Measurements from ENCODE around the gene PCSK5. TPM values are rescaled to one million over a fixed set of nuclear protein-coding genes. Genes with fewer than 3 reads are reported as not detected.
"Not testable (repeated sequence)": the region's sequence is repeated elsewhere in the genome, so short reads cannot be mapped to it uniquely, and the experiment has no call there.

Gene PCSK5
- polyA plus RNA-seq, 1 experiment, result 0.74 TPM

DNA sequence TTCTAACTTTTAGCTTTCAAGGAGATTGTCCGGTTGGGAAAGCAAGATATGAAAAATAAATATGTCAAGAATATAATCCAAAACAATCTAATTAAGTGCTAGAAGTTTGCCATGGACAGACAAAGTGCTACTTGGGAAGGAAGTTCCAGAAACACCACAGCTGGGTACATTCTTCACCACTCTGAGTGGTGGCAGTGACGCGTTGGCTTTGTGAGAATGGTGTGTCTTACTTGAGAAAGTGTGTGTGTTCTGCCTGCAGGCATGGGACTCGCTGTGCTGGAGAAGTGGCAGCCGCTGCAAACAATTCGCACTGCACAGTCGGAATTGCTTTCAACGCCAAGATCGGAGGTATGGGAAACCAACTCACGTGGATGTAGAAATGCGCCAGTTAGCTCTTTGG is 177.2 kb downstream of the PCSK5 start:
- TF ChIP-seq, protein P1, sequence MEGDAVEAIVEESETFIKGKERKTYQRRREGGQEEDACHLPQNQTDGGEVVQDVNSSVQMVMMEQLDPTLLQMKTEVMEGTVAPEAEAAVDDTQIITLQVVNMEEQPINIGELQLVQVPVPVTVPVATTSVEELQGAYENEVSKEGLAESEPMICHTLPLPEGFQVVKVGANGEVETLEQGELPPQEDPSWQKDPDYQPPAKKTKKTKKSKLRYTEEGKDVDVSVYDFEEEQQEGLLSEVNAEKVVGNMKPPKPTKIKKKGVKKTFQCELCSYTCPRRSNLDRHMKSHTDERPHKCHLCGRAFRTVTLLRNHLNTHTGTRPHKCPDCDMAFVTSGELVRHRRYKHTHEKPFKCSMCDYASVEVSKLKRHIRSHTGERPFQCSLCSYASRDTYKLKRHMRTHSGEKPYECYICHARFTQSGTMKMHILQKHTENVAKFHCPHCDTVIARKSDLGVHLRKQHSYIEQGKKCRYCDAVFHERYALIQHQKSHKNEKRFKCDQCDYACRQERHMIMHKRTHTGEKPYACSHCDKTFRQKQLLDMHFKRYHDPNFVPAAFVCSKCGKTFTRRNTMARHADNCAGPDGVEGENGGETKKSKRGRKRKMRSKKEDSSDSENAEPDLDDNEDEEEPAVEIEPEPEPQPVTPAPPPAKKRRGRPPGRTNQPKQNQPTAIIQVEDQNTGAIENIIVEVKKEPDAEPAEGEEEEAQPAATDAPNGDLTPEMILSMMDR (IDR thresholded peaks at IDR 0.05; ENCODE audit: insufficient read depth, low read depth, low read length), result no peak
- POLR2A ChIA-PET, result no interaction called here
- CTCF ChIA-PET, result interaction anchor here (1.6 kb wide), 1 partner anchor 42 kb away, joined by 4 read pairs; no protein-coding TSS in a partner anchor
- Histone ChIP-seq H3K4me3 (ENCODE audit: low read depth, low read length) (no peak overlapping the region), H3K27me3 (ENCODE audit: control insufficient read depth, insufficient read depth, low read length) (no peaks in the 10 kb centered on the region), H3K36me3 (ENCODE audit: control insufficient read depth, insufficient read depth, low read length) (no peaks in the 10 kb centered on the region)
- DNase-seq (ENCODE audit: low read depth), result no peak

GRCh38 chr9:76077537-76077936 is 187.1 kb downstream of the PCSK5 start:
- H3K27me3 ChIP-seq (ENCODE audit: control insufficient read depth, insufficient read depth, low read length), result no peaks in the 10 kb centered on the region
- no peaks in the 10 kb centered on the region for H3K36me3 ChIP-seq (ENCODE audit: control insufficient read depth, insufficient read depth, low read length)
- ChIA-PET POLR2A (no interaction called here), CTCF (no interaction called here)
- TF ChIP-seq, protein P1 (IDR thresholded peaks at IDR 0.05; ENCODE audit: insufficient read depth, low read depth, low read length), result no peak
- no peak for DNase-seq (ENCODE audit: low read depth)
- no peak overlapping the region for H3K4me3 ChIP-seq (ENCODE audit: low read depth, low read length)

DNA sequence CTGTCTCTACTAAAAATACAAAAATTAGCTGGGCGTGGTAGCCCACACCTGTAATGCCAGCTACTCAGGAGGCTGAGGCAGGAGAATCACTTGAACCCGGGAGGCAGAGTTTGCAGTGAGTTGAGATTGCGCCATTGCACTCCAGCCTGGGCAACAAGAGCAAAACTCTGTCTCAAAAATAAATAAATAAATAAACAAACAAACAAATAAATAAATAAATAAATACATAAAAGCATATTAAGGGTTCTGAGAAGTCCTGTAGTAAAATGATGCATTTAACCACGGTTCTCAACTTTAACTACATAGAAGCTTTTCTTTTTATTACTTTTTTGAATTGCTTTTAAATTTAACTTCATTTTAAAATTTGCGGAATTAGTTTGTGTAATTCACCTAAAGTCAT is 190.8 kb downstream of the PCSK5 start:
- CTCF ChIA-PET; POLR2A ChIA-PET; H3K4me3 ChIP-seq (ENCODE audit: low read depth, low read length); H3K27me3 ChIP-seq (ENCODE audit: control insufficient read depth, insufficient read depth, low read length); H3K36me3 ChIP-seq (ENCODE audit: control insufficient read depth, insufficient read depth, low read length); DNase-seq (ENCODE audit: low read depth): not testable (repeated sequence)

DNA sequence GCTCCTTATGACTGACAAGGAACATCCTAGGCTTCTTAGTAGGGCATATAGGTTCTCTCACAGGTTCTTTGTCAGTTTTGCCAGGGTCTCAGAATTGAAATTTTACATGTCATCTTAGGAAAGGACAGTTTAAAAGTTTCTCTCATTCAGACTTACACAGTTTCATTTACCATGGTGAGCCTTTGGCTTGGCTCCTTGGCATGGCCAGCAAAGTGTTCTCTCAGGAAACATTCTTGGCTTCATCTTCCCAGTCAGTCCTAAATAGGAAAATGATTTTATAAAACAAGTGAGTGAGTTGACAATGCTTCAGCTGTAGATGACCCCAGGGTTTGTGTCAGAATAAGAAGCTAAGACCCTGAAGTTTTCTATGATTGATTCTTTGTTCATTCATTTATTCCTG is 191.6 kb downstream of the PCSK5 start:
- H3K36me3 ChIP-seq (ENCODE audit: control insufficient read depth, insufficient read depth, low read length), result no peaks in the 10 kb centered on the region
- TF ChIP-seq, protein P1 (IDR thresholded peaks at IDR 0.05; ENCODE audit: insufficient read depth, low read depth, low read length), result no peak
- ChIA-PET POLR2A (no interaction called here), CTCF (no interaction called here)
- no peak for DNase-seq (ENCODE audit: low read depth)
- H3K27me3 ChIP-seq (ENCODE audit: control insufficient read depth, insufficient read depth, low read length), result no peaks in the 10 kb centered on the region
- H3K4me3 ChIP-seq (ENCODE audit: low read depth, low read length), result no peak overlapping the region

GRCh38 chr9:76085596-76085995 is 195.1 kb downstream of the PCSK5 start:
- no peaks in the 10 kb centered on the region for H3K36me3 ChIP-seq (ENCODE audit: control insufficient read depth, insufficient read depth, low read length)
- no peak for DNase-seq (ENCODE audit: low read depth)
- TF ChIP-seq, protein P1 (IDR thresholded peaks at IDR 0.05; ENCODE audit: insufficient read depth, low read depth, low read length), result no peak
- ChIA-PET POLR2A (no interaction called here), CTCF (interaction anchor here (0.7 to 1.3 kb wide), 6 partner anchors 10 to 218 kb away, joined by 3 to 6 read pairs (median 3); no protein-coding TSS in a partner anchor)
- no peak overlapping the region for H3K4me3 ChIP-seq (ENCODE audit: low read depth, low read length)
- H3K27me3 ChIP-seq (ENCODE audit: control insufficient read depth, insufficient read depth, low read length), result no peaks in the 10 kb centered on the region

DNA sequence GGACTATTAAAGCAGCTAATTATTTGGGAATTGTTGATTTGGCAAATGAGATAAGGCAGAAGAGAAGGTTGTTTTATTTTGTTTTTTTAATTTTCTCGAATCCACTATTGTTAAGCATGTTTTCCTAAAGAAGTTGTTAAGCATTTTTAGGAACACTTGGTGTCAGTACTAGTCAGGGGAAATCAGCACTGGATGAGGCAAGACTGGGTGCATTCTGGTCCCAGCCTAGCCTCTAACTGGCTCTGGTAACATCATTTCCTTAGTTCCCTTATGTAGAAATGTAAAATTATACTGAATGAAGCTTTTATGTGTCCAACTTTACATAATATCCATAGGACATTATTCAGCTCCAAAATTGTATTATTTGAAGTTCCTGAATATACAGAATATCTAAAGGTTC is 196.1 kb downstream of the PCSK5 start:
- Histone ChIP-seq H3K36me3 (ENCODE audit: control insufficient read depth, insufficient read depth, low read length) (no peaks in the 10 kb centered on the region), H3K27me3 (ENCODE audit: control insufficient read depth, insufficient read depth, low read length) (no peaks in the 10 kb centered on the region), H3K4me3 (ENCODE audit: low read depth, low read length) (no peak overlapping the region)
- TF ChIP-seq, protein P1 (IDR thresholded peaks at IDR 0.05; ENCODE audit: insufficient read depth, low read depth, low read length), result 0 out of 2 replicates have a peak, but pooled peaks have one; percentile 10
- POLR2A ChIA-PET, result no interaction called here
- no peak for DNase-seq (ENCODE audit: low read depth)
- CTCF ChIA-PET, result interaction anchor here (0.7 to 3.4 kb wide), 7 partner anchors 11 to 216 kb away, joined by 3 to 11 read pairs (median 5); no protein-coding TSS in a partner anchor
